NB4 (cell line): ENCODE results near the gene HERC4.

Source experiments
- CTCF ChIP-seq: IDR thresholded peaks from one replicate; pipeline ENCODE4 v1.5.1; 2012; ENCODE audit warnings: low read depth, low read length
- MAX ChIP-seq: IDR thresholded peaks from 2 replicates; pipeline ENCODE4 v1.6.1; 2011; ENCODE audit warnings: low read depth, low read length

- TF ChIP-seq CTCF (no peak), MAX (no peak)
Observed at GRCh38 chr10:67903581-67903980, 171.5 kb downstream of the HERC4 start.
